NCI-H748 treated with DMSO at 0.1 percent for 48 hours (cell line): ENCODE results near the gene PLCL1.
"Not testable (repeated sequence)": the region's sequence is repeated elsewhere in the genome, so short reads cannot be mapped to it uniquely, and the experiment has no call there.

ENCODE experiments used
- DNase-seq: peaks from one replicate; lab custom pipeline; 2025; lab: John Stamatoyannopoulos, UW

The PLCL1 gene

DNA sequence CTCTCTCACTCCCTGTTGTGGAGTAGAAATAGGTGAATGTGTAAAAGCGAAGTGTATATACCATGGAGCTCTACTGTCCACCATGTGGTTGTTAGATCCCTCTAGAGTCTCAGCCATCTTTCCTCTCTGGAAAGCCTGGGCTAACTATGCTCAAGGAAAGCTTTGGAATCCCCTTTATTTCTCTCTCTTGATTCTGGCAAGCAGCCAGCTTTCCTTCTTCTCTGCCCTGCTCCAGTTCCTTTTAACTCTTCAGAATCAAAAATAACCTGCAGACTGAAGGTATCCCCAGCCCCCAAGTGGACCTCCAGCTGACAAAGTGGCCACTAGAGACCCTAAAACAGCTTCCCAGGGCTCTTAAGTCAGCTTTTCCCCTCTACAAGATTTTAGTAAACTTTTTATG lies 381.9 kb downstream of the PLCL1 start:
- no peak for DNase-seq

GRCh38 chr2:198187841-198188240 lies 383.4 kb downstream of the PLCL1 start:
- no peak for DNase-seq

DNA sequence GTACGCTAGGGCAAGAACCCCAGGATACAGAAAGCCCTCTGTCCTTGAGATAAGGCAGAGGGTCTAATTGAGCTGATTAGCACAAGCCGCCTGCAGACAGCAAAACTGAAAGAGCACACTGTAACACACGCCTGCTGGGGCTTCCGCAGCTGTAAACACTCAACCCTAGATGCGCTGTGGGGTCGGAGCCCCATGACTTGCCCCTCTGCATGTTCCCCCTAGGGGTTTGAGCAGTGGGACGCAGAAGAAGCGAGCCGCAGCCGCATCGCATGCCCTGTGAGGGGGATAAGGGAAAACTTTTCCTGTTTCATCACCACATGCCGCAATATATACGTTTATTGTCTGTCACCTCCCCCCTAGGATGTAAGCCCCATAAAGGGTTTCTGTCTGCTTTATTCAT lies 384.6 kb downstream of the PLCL1 start:
- no peak for DNase-seq

GRCh38 chr2:198191651-198192050 lies 387.3 kb downstream of the PLCL1 start:
- no peak for DNase-seq

DNA sequence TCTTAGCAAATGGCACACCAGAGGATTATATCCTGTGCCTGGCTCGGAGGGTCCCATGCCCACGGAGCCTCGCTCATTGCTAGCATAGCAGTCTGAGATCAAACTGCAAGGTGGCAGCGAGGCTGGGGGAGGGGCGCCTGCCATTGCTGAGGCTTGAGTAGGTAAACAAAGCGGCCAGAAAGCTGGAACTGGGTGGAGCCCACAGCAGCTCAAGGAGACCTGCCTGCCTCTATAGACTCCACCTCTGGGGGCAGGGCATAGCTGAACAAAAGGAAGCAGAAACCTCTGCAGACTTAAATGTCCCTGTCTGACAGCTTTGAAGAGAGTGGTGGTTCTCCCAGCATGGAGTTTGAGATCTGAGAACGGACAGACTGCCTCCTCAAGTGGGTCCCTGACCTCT lies 392.2 kb downstream of the PLCL1 start:
- DNase-seq = not testable (repeated sequence)
